Heart left ventricle (tissue), 13 donors: ENCODE data around the gene CHD5.

Experiments
- CTCF ChIP-seq, 12 donors: fragments of 200-600 bp; sonication (generic) in 4 of 12; IDR thresholded peaks; one replicate each; pipeline versions ENCODE4 v1.5.0 to v1.8.0; 2018 to 2022; ENCODE audit warnings: antibody characterized with exemption in 12 of 12, mild to moderate bottlenecking in 5 of 12
- POLR2A ChIP-seq, 2 donors: fragments of 450-650 bp; IDR thresholded peaks; one replicate each; pipeline ENCODE4 v1.6.1; 2017; ENCODE audit warnings: antibody characterized with exemption in 2 of 2, mild to moderate bottlenecking in 2 of 2, moderate library complexity in 2 of 2
- donor health status: ischemic (EF 13 %, LVEDD 7.1; RV severe dilation, severe dysfunction).
- donor health status: DM: no; HTN: yes; CAD: no.
- donor health status: DM: no; HTN: no; CAD: no.
- donor health status: ischemic (EF 25% LVEDD 6.9; RV normal size, moderate dysfunction).
- donor health status: ischemic (EF 25% LVEDD 5.7; RV mildly dilated, moderate dysfunction).
- donor health status: ischemic (EF 35%, LVEDD 5.7; RV mildly dilated, moderate dysfunction).
- donor health status: nonischemic (EF 11% LVEDD 7.7; RV severe dilation, severe dysfunction).
- donor health status: DM: yes; HTN: yes; CAD: no.
- donor health status: PGD.
- donor health status: ischemic (EF 29% LVEDD 5.4; RV normal size, mild dysfunction).
- donor health status: nonischemic (EF 23%, LVEDD 6.1; RV moderate dilation, normal function).

DNA sequence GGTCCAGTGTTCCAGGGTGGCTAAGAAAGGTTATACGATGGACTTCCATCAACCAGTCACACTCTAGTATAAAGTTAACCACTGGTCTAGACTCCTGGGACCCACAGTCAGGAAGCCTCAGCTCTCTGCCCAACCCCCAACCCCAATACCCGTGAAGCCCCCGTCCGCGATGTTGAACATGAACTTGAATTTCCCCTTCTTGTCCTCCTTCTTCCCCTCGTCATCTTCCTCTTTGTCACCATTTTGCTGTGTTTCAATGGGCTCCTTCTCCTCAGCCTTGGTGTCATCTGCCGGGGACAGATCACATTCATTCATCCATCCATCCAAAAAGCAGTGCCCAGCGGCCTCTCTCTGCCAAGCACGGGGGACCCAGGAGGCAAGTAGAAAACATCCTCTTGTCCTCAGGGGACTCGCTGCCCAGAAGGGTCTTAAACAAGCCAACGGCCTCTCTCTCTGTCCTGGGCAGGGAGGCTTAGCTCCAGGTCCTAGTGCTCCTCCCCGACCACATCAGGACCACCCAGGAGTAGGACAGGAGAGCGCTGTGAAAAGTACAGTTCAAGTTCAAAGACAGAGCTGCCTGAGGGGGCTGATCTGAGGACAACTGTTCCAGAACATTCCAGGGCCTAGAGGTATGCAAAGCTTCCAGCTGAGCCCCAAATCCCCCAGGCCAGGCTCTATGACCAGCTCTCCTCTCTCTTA lies 68.0 kb downstream of the CHD5 start:
- no peak for TF ChIP-seq POLR2A (IDR thresholded peaks at IDR 0.05)
- no peak for TF ChIP-seq CTCF (IDR thresholded peaks at IDR 0.05)
